T-helper 1 cell (primary cell): ENCODE measurements around the gene NIFK.
"Not testable (repeated sequence)": the region's sequence is repeated elsewhere in the genome, so short reads cannot be mapped to it uniquely, and the experiment has no call there.

ENCODE experiments used
- DNase-seq, 5 donors: peaks; one replicate each; pipeline ENCODE4 v3.0.0-alpha.2; 2012 to 2020

NIFK gene

GRCh38 chr2:121694398-121695170 lies 42.1 kb downstream of the NIFK start:
- no peak for DNase-seq

- DNase-seq = not testable (repeated sequence)
Measured at GRCh38 chr2:121690572-121690971, 46.1 kb downstream of the NIFK start.

GRCh38 chr2:121690095-121690494 lies 46.6 kb downstream of the NIFK start:
- no peak for DNase-seq

- DNase-seq = no peak
Measured at GRCh38 chr2:121689356-121689755, 47.3 kb downstream of the NIFK start.

GRCh38 chr2:121688820-121689219 lies 47.9 kb downstream of the NIFK start:
- no peak for DNase-seq

- no peak for DNase-seq
Measured at GRCh38 chr2:121686902-121687301, 49.8 kb downstream of the NIFK start.

GRCh38 chr2:121686218-121686617 lies 50.5 kb downstream of the NIFK start:
- DNase-seq = no peak

GRCh38 chr2:121682396-121683298 lies 54.0 kb downstream of the NIFK start:
- no peak for DNase-seq

- DNase-seq = no peak
Measured at GRCh38 chr2:121677855-121678254, 58.8 kb downstream of the NIFK start.
